HCT116 (cell line): Measurements from ENCODE around the gene LCP1. TPM values are rescaled to one million over a fixed set of nuclear protein-coding genes. Genes with fewer than 3 reads are reported as not detected.
A peak's percentile ranks its signal among the peaks of the same experiment; 100 is the strongest.

Experiments used
- ATAC-seq: fragments of 200-7000 bp; cut with Tn5 transposase; 2 replicates; pipeline ENCODE4 v1.9.1; 2020; ENCODE audit warnings: mild to moderate bottlenecking, moderate library complexity
- BruUV-seq: library from RNA; stranded (reverse); fragments of 400-500 nt; replicated peaks from 2 replicates; lab custom pipeline; 2021; lab: Mats Ljungman, UMichigan
- CTCF ChIA-PET: fragments of 300-600 bp; sonication (Branson Sonifier 250); formaldehyde crosslinking; loops from one replicate; lab custom pipeline; 2021; ENCODE audit warnings: antibody characterized with exemption; lab: Charles Lee
- POLR2A ChIA-PET: fragments of 300-600, 350-600 bp; sonication (Branson Sonifier 250); formaldehyde crosslinking; loops from one replicate; lab custom pipeline; 2021; ENCODE audit warnings: antibody characterized with exemption; lab: Charles Lee
- RAD21 ChIA-PET, 2 experiments: fragments of 300-600 bp; sonication (Branson Sonifier 250); formaldehyde crosslinking; loops; one replicate each; lab custom pipeline; 2023; ENCODE audit warnings: low total read pairs in 2 of 2; ENCODE audit not compliant: uncharacterized antibody in 2 of 2, unreplicated experiment in 2 of 2, low non-redundant PET in 1 of 2; lab: Charles Lee
- DNase-seq: peaks from one replicate; pipeline ENCODE4 v3.0.0-alpha.2; 2010; ENCODE audit warnings: low read depth, low spot score
- H2AFZ ChIP-seq: fragments of 200-600 bp; shearing (Covaris generic), sonication (generic); 2 replicates; pipeline ENCODE4 v1.6.1; 2017; ENCODE audit warnings: low read depth, mixed run types, mixed read lengths, antibody characterized with exemption, low read length; ENCODE audit not compliant: poor library complexity, severe bottlenecking
- H3K27ac ChIP-seq: 2 replicates; pipeline ENCODE4 v1.5.1; 2012; ENCODE audit warnings: low read depth, low read length
- H3K27me3 ChIP-seq: fragments of 200-600 bp; sonication (generic); 2 replicates; pipeline ENCODE4 v1.6.1; 2016; ENCODE audit warnings: mixed run types, low read length, mixed read lengths; ENCODE audit not compliant: insufficient read depth
- H3K36me3 ChIP-seq, 2 experiments: fragments of 200-500 bp in 1 of 2; fragments of 200-600 bp in 1 of 2; sonication (Bioruptor generic) in 1 of 2; sonication (generic) in 1 of 2; 2 replicates each; pipeline versions ENCODE4 v1.5.1 to v1.6.1; 2014 to 2016; ENCODE audit warnings: low read length in 2 of 2, inconsistent platforms in 1 of 2, mixed read lengths in 1 of 2, mixed run types in 1 of 2; ENCODE audit not compliant: insufficient read depth in 2 of 2, control insufficient read depth in 1 of 2
- H3K4me1 ChIP-seq, 2 experiments: fragments of 200-600 bp in 1 of 2; sonication (generic) in 1 of 2; 2 replicates each; pipeline versions ENCODE4 v1.5.1 to v1.6.1; 2012 to 2017; ENCODE audit warnings: low read length in 2 of 2, inconsistent platforms in 1 of 2, mild to moderate bottlenecking in 1 of 2, mixed read lengths in 1 of 2, mixed run types in 1 of 2, moderate library complexity in 1 of 2; ENCODE audit not compliant: insufficient read depth in 2 of 2, control insufficient read depth in 1 of 2
- H3K4me2 ChIP-seq: fragments of 200-600 bp; sonication (generic); 2 replicates; pipeline ENCODE4 v1.6.1; 2017; ENCODE audit warnings: mixed run types, low read length, mixed read lengths
- H3K4me3 ChIP-seq, 2 experiments: fragments of 200-600 bp in 1 of 2; sonication (generic) in 1 of 2; replicated peaks in 1 of 2; 2 replicates each; pipeline ENCODE4 v1.5.1; 2011 to 2016; ENCODE audit warnings: low read length in 2 of 2, control low read depth in 1 of 2, low read depth in 1 of 2, mild to moderate bottlenecking in 1 of 2, mixed read lengths in 1 of 2, mixed run types in 1 of 2
- H3K79me2 ChIP-seq: fragments of 200-600 bp; sonication (generic); 2 replicates; pipeline ENCODE4 v1.6.1; 2017; ENCODE audit warnings: mild to moderate bottlenecking, mixed run types, low read length, moderate library complexity, mixed read lengths; ENCODE audit not compliant: insufficient read depth
- H3K9ac ChIP-seq: fragments of 200-600 bp; sonication (generic); 2 replicates; pipeline ENCODE4 v1.6.1; 2016; ENCODE audit warnings: low read length, mixed read lengths
- H3K9me2 ChIP-seq: fragments of 200-600 bp; sonication (generic), shearing (Covaris generic); 2 replicates; pipeline ENCODE4 v1.6.1; 2017; ENCODE audit warnings: mixed run types, mild to moderate bottlenecking, moderate library complexity; ENCODE audit not compliant: insufficient read depth
- H3K9me3 ChIP-seq, 2 experiments: fragments of 200-500 bp in 1 of 2; fragments of 200-600 bp in 1 of 2; sonication (Bioruptor generic) in 1 of 2; sonication (generic) in 1 of 2; 2 replicates each; pipeline ENCODE4 v1.6.1; 2014 to 2017; ENCODE audit warnings: low read length in 2 of 2, mixed read lengths in 2 of 2, inconsistent platforms in 1 of 2, low read depth in 1 of 2, mild to moderate bottlenecking in 1 of 2, mixed run types in 1 of 2, moderate library complexity in 1 of 2; ENCODE audit not compliant: control insufficient read depth in 1 of 2, insufficient read depth in 1 of 2
- H4K20me1 ChIP-seq: fragments of 200-600 bp; sonication (generic), shearing (Covaris generic); 2 replicates; pipeline ENCODE4 v1.6.1; 2017; ENCODE audit warnings: mixed run types, mild to moderate bottlenecking, moderate library complexity; ENCODE audit not compliant: insufficient read depth
- CEBPB ChIP-seq: IDR thresholded peaks from 2 replicates; pipeline ENCODE4 v1.6.1; 2012; ENCODE audit warnings: low read depth
- EGR1 ChIP-seq: IDR thresholded peaks from 2 replicates; pipeline ENCODE4 v1.6.1; 2012; ENCODE audit warnings: low read depth
- ELF1 ChIP-seq: IDR thresholded peaks from 2 replicates; pipeline ENCODE4 v1.6.1; 2012; ENCODE audit warnings: low read depth, borderline replicate concordance
- FOSL1 ChIP-seq: IDR thresholded peaks from 2 replicates; pipeline ENCODE4 v1.6.1; 2012; ENCODE audit warnings: low read depth
- JUND ChIP-seq: IDR thresholded peaks from 2 replicates; pipeline ENCODE4 v1.6.1; 2012
- POLR2A ChIP-seq: IDR thresholded peaks from 2 replicates; pipeline ENCODE4 v1.7.0; 2011; ENCODE audit warnings: borderline replicate concordance; ENCODE audit not compliant: insufficient read depth, insufficient read length; ENCODE audit errors: extremely low read depth
- RAD21 ChIP-seq: IDR thresholded peaks from 2 replicates; pipeline ENCODE4 v1.6.1; 2012; ENCODE audit warnings: low read depth, mild to moderate bottlenecking
- SP1 ChIP-seq: IDR thresholded peaks from 2 replicates; pipeline ENCODE4 v1.6.1; 2012; ENCODE audit warnings: low read depth
- SRF ChIP-seq: IDR thresholded peaks from 2 replicates; pipeline ENCODE4 v1.6.1; 2012; ENCODE audit warnings: low read depth
- ZNF274 ChIP-seq: fragments of 200-500 bp; sonication (Bioruptor generic); IDR thresholded peaks from 2 replicates; pipeline ENCODE4 v1.6.1; 2014; ENCODE audit warnings: mild to moderate bottlenecking, low read depth, low read length, inconsistent platforms
- intact Hi-C: fragments of 100-400 bp; cut with micrococcal nuclease; formaldehyde crosslinking; loops from 2 replicates; pipeline ENCODE4 v1.10.0; 2022
- total RNA-seq: library from RNA; stranded (reverse); gene quantifications from one replicate; pipeline ENCODE4 v1.2.1, GENCODE V29; 2021; ENCODE audit not compliant: unreplicated experiment
- TF ChIP-seq, protein P1 (sequence below): IDR thresholded peaks from 2 replicates; pipeline ENCODE4 v1.6.1; 2012; ENCODE audit warnings: low read depth
- TF ChIP-seq, protein P2 (sequence below): IDR thresholded peaks from 2 replicates; pipeline ENCODE4 v1.6.1; 2012
- TF ChIP-seq, protein P3 (sequence below): IDR thresholded peaks from 2 replicates; pipeline ENCODE4 v1.6.1; 2012
- TF ChIP-seq, protein P4 (sequence below), 3 experiments: fragments of 200-600 bp in 1 of 3; sonication (generic) in 1 of 3; IDR thresholded peaks in 2 of 3; conservative IDR thresholded peaks in 1 of 3; 2 replicates each; pipeline ENCODE4 v1.5.1; 2012 to 2017; ENCODE audit warnings: low read depth in 2 of 3, low read length in 2 of 3, antibody characterized with exemption in 1 of 3, borderline replicate concordance in 1 of 3, control low read depth in 1 of 3, mild to moderate bottlenecking in 1 of 3, mixed read lengths in 1 of 3, mixed run types in 1 of 3, moderate library complexity in 1 of 3; ENCODE audit not compliant: insufficient read depth in 1 of 3

Gene LCP1
- total RNA-seq, 1 experiment from 2014 or later: 2.2 TPM

DNA sequence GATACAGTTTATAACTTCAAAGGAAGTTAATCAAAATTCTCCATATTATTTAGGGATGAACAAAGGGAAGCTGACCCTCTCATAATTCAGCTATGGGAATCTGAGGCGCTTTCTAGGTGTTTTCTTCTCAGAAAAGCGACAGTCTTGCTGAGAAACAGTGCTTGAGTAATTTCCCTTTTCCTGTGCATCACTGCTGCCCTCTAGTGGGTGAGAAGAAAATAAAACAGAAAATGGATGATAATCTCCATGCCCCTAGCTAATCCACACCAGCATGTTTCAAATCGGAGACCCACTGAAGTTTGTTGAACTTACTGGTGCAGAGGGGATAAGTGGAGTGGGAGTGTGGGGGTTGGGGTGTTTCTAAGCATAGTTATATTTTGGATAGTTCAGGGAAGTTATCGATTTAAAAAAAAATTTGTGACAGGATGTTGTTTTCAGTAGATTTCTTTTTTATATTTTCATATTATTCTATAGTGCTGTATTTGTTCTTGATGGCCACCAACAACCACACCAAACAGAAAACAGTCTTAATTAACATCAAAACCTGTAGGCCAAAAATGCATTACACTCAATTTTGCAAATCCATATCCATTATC is 21.4 kb downstream of the LCP1 start (continued):
- TF ChIP-seq, protein P1, sequence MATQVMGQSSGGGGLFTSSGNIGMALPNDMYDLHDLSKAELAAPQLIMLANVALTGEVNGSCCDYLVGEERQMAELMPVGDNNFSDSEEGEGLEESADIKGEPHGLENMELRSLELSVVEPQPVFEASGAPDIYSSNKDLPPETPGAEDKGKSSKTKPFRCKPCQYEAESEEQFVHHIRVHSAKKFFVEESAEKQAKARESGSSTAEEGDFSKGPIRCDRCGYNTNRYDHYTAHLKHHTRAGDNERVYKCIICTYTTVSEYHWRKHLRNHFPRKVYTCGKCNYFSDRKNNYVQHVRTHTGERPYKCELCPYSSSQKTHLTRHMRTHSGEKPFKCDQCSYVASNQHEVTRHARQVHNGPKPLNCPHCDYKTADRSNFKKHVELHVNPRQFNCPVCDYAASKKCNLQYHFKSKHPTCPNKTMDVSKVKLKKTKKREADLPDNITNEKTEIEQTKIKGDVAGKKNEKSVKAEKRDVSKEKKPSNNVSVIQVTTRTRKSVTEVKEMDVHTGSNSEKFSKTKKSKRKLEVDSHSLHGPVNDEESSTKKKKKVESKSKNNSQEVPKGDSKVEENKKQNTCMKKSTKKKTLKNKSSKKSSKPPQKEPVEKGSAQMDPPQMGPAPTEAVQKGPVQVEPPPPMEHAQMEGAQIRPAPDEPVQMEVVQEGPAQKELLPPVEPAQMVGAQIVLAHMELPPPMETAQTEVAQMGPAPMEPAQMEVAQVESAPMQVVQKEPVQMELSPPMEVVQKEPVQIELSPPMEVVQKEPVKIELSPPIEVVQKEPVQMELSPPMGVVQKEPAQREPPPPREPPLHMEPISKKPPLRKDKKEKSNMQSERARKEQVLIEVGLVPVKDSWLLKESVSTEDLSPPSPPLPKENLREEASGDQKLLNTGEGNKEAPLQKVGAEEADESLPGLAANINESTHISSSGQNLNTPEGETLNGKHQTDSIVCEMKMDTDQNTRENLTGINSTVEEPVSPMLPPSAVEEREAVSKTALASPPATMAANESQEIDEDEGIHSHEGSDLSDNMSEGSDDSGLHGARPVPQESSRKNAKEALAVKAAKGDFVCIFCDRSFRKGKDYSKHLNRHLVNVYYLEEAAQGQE: no peak
- TF ChIP-seq, protein P2, sequence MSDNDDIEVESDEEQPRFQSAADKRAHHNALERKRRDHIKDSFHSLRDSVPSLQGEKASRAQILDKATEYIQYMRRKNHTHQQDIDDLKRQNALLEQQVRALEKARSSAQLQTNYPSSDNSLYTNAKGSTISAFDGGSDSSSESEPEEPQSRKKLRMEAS: no peak
- 0 out of 2 replicates have a peak, but pooled peaks have one; percentile 16 for TF ChIP-seq CEBPB
- TF ChIP-seq SRF: no peak; the same call in 1 of the 2 replicates
- no peak for TF ChIP-seq ZNF274
- TF ChIP-seq EGR1: no peak
- peak; percentile 77 for TF ChIP-seq RAD21
- no peak for TF ChIP-seq FOSL1
- TF ChIP-seq SP1: no peak
- TF ChIP-seq POLR2A: no peak
- TF ChIP-seq JUND: no peak
- TF ChIP-seq, all 23 proteins: peak for 3

DNA sequence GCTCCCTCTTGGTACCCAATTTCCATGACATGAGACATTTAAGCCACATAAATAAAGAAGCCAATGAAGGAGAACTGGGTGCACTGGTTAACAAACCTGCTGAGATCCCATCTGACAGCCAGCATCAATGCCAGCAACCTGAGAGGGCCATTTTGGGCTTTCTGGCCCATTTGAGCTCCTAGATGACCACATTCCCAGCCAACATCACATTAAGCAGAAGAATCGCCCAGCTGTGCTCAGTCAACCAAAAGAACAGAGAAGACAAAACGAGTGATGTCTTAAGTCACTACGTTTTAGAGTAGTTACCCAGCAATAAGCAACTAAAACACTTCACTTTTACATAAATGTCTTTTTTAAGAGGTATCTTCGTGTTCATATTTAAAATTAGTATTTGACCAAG is 21.9 kb downstream of the LCP1 start:
- Histone ChIP-seq H3K27ac (no peak overlapping the region), H3K4me1 (no peaks in the 10 kb centered on the region), H3K36me3 (no peaks in the 10 kb centered on the region), H3K9ac (no peak overlapping the region), H3K4me2 (peak overlapping the region; percentile 32), H3K79me2 (no peaks in the 10 kb centered on the region), H3K9me2 (no peaks in the 10 kb centered on the region), H4K20me1 (no peaks in the 10 kb centered on the region), H3K4me3 (no peak overlapping the region), H3K27me3 (no peaks in the 10 kb centered on the region), H3K9me3 (no peaks in the 10 kb centered on the region), H2AFZ (no peak overlapping the region)
- BruUV-seq: no TSS peak
- DNase-seq (no peak), ATAC-seq (peak; percentile 32; the same call in 1 of the 2 replicates)
- ChIA-PET CTCF (interaction anchor here (1.0 to 2.8 kb wide), 18 partner anchors 10 to 819 kb away, joined by 3 to 37 read pairs (median 6); partner anchors contain the start of gene TPT1), RAD21 (interaction anchor here in 1 of 2 experiments (1.1 kb wide), 1 partner anchor 353 kb away, joined by 3 read pairs; no protein-coding TSS in a partner anchor), POLR2A (interaction anchor here (1.7 kb wide), 1 partner anchor 352 kb away, joined by 5 read pairs; no protein-coding TSS in a partner anchor)
- intact Hi-C loops: loop anchor here (1.0 to 10.0 kb wide), 3 partner anchors 125 to 537 kb away; no protein-coding TSS in a partner anchor
- TF ChIP-seq, protein P3, sequence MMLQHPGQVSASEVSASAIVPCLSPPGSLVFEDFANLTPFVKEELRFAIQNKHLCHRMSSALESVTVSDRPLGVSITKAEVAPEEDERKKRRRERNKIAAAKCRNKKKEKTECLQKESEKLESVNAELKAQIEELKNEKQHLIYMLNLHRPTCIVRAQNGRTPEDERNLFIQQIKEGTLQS: no peak
- TF ChIP-seq, protein P4, sequence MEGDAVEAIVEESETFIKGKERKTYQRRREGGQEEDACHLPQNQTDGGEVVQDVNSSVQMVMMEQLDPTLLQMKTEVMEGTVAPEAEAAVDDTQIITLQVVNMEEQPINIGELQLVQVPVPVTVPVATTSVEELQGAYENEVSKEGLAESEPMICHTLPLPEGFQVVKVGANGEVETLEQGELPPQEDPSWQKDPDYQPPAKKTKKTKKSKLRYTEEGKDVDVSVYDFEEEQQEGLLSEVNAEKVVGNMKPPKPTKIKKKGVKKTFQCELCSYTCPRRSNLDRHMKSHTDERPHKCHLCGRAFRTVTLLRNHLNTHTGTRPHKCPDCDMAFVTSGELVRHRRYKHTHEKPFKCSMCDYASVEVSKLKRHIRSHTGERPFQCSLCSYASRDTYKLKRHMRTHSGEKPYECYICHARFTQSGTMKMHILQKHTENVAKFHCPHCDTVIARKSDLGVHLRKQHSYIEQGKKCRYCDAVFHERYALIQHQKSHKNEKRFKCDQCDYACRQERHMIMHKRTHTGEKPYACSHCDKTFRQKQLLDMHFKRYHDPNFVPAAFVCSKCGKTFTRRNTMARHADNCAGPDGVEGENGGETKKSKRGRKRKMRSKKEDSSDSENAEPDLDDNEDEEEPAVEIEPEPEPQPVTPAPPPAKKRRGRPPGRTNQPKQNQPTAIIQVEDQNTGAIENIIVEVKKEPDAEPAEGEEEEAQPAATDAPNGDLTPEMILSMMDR (IDR thresholded peaks at IDR 0.05 in 2 of 3, conservative IDR thresholded peaks at IDR 0.05 in 1 of 3; ENCODE audit: borderline replicate concordance in 1 of 3, insufficient read depth in 1 of 3, low read depth in 2 of 3, low read length in 2 of 3): no peak
- no peak for TF ChIP-seq FOSL1
- TF ChIP-seq, protein P1: no peak
- TF ChIP-seq CEBPB: no peak
- TF ChIP-seq, protein P2: no peak
- TF ChIP-seq ELF1: no peak
